MM.1S (cell line): ENCODE data around the gene PPARD.

Source experiments
- DNase-seq: peaks from one replicate; pipeline ENCODE4 v3.0.0-alpha.2; 2015
- H2AFZ ChIP-seq: fragments of 300-600 bp; sonication (generic); 2 replicates; pipeline ENCODE4 v1.6.0; 2016; ENCODE audit warnings: antibody characterized with exemption, low read length
- H3F3A ChIP-seq: fragments of 300-600 bp; sonication (generic); 2 replicates; pipeline ENCODE4 v1.6.1; 2016; ENCODE audit warnings: mild to moderate bottlenecking, antibody characterized with exemption, low read length, moderate library complexity, mixed read lengths; ENCODE audit not compliant: insufficient read depth
- H3K27ac ChIP-seq: fragments of 300-600 bp; sonication (generic); 2 replicates; pipeline ENCODE4 v1.5.1; 2016; ENCODE audit warnings: mild to moderate bottlenecking, low read length
- H3K27me3 ChIP-seq: fragments of 300-600 bp; sonication (generic); replicated peaks from 2 replicates; pipeline ENCODE4 v1.6.0; 2016; ENCODE audit warnings: low read length; ENCODE audit not compliant: insufficient read depth
- H3K36me3 ChIP-seq: fragments of 300-600 bp; sonication (generic); replicated peaks from 2 replicates; pipeline ENCODE4 v1.6.1; 2016; ENCODE audit warnings: mild to moderate bottlenecking, low read length, mixed read lengths; ENCODE audit not compliant: insufficient read depth
- H3K4me1 ChIP-seq: fragments of 300-600 bp; sonication (generic); 2 replicates; pipeline ENCODE4 v1.6.1; 2016; ENCODE audit warnings: low read length, mixed read lengths
- H3K4me2 ChIP-seq: fragments of 300-600 bp; sonication (generic); 2 replicates; pipeline ENCODE4 v1.6.0; 2016; ENCODE audit warnings: low read depth, low read length
- H3K4me3 ChIP-seq: fragments of 300-600 bp; sonication (generic); 2 replicates; pipeline ENCODE4 v1.5.1; 2016; ENCODE audit warnings: low read length, mixed read lengths
- H3K79me2 ChIP-seq: fragments of 300-600 bp; sonication (generic); 2 replicates; pipeline ENCODE4 v1.6.1; 2016; ENCODE audit warnings: mixed run types, low read length, mixed read lengths
- H3K9ac ChIP-seq: fragments of 300-600 bp; sonication (generic); 2 replicates; pipeline ENCODE4 v1.6.1; 2016; ENCODE audit warnings: low read length, mixed read lengths
- H3K9me2 ChIP-seq: fragments of 300-600 bp; sonication (generic); replicated peaks from 2 replicates; pipeline ENCODE4 v1.6.1; 2016; ENCODE audit warnings: mild to moderate bottlenecking, low read length, mixed read lengths; ENCODE audit not compliant: insufficient read depth
- H3K9me3 ChIP-seq: fragments of 300-600 bp; sonication (generic); replicated peaks from 2 replicates; pipeline ENCODE4 v1.6.1; 2016; ENCODE audit warnings: mild to moderate bottlenecking, low read length, mixed read lengths; ENCODE audit not compliant: insufficient read depth
- H4K20me1 ChIP-seq: fragments of 300-600 bp; sonication (generic); 2 replicates; pipeline ENCODE4 v1.6.1; 2016; ENCODE audit warnings: mild to moderate bottlenecking, low read length, moderate library complexity, mixed read lengths; ENCODE audit not compliant: insufficient read depth
- EZH2 ChIP-seq: fragments of 300-600 bp; sonication (generic); optimal IDR thresholded peaks from 2 replicates; pipeline ENCODE3; 2017; ENCODE audit warnings: low read depth, mild to moderate bottlenecking, antibody characterized with exemption, low read length, mixed read lengths
- EZH2phosphoT487 ChIP-seq: fragments of 300-600 bp; sonication (generic); IDR thresholded peaks from 2 replicates; pipeline ENCODE4 v1.6.1; 2018; ENCODE audit warnings: antibody characterized with exemption, low read length
- TF ChIP-seq, protein P1 (sequence below): fragments of 300-600 bp; sonication (generic); IDR thresholded peaks from 2 replicates; pipeline ENCODE4 v1.5.1; 2016; ENCODE audit warnings: antibody characterized with exemption, low read length, mixed read lengths

Gene PPARD

DNA sequence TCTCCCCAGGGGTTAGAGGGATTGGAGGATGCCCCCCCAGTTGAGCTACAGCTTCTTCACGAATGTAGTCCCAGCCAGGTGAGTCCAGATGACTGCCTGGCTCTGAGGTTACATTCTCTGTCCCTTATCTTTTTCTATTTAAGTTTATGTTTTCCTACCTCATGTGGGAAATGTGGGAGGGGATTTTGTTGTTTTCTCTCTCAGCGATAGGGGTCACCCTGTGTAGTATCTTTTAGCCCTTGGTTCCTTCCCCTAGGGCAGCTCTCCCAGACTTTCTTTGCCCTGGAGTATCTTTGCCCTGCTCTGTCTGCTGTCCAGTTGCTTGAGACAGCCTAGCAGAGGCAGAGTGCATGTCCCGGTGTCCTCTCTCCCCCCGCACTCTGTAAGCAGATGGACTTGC lies 115.5 kb downstream of the PPARD start:
- no peaks in the 10 kb centered on the region for H3K9me2 ChIP-seq

DNA sequence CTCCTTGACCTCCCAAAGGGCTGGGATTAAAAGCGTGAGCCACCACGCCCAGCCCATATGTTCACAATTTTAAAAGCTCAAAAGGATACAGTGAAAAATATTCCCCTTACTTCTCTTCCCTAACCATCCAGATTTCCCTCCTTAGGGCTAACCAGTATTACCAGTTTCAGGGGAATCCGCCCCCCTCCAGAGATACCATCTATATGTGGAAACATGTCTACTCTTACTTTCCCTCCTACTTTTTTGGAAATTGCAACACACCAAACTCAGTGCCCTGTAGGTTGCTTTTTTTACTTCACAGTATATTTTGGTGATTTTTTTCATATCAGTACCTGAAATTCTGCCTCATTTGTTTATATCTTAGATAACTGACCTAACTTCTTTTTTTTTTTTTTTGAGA lies 118.9 kb downstream of the PPARD start:
- Histone ChIP-seq H3K9ac (no peak overlapping the region), H3K9me3 (no peaks in the 10 kb centered on the region), H3K4me1 (no peaks in the 10 kb centered on the region), H3F3A (no peaks in the 10 kb centered on the region), H3K79me2 (no peaks in the 10 kb centered on the region), H3K9me2 (no peaks in the 10 kb centered on the region), H3K4me2 (no peak overlapping the region), H3K27ac (no peak overlapping the region), H4K20me1 (no peaks in the 10 kb centered on the region), H3K27me3 (no peaks in the 10 kb centered on the region), H3K36me3 (no peaks in the 10 kb centered on the region), H3K4me3 (no peak overlapping the region), H2AFZ (no peak overlapping the region)
- TF ChIP-seq, protein P1, sequence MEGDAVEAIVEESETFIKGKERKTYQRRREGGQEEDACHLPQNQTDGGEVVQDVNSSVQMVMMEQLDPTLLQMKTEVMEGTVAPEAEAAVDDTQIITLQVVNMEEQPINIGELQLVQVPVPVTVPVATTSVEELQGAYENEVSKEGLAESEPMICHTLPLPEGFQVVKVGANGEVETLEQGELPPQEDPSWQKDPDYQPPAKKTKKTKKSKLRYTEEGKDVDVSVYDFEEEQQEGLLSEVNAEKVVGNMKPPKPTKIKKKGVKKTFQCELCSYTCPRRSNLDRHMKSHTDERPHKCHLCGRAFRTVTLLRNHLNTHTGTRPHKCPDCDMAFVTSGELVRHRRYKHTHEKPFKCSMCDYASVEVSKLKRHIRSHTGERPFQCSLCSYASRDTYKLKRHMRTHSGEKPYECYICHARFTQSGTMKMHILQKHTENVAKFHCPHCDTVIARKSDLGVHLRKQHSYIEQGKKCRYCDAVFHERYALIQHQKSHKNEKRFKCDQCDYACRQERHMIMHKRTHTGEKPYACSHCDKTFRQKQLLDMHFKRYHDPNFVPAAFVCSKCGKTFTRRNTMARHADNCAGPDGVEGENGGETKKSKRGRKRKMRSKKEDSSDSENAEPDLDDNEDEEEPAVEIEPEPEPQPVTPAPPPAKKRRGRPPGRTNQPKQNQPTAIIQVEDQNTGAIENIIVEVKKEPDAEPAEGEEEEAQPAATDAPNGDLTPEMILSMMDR: no peak
- TF ChIP-seq EZH2: no peak
- TF ChIP-seq EZH2phosphoT487: no peak
- DNase-seq: no peak

More for the DNA sequence above, 115.5 kb downstream of the PPARD start:
- DNase-seq: no peak
- no peaks in the 10 kb centered on the region for H3F3A ChIP-seq
- no peak overlapping the region for H3K4me2 ChIP-seq
- H3K36me3 ChIP-seq: no peaks in the 10 kb centered on the region
- H3K4me3 ChIP-seq: no peak overlapping the region
- H3K27ac ChIP-seq: no peak overlapping the region
- 0 out of 2 replicates have a peak, but pooled peaks cover 4% of the 10 kb centered on the region for H3K79me2 ChIP-seq
- no peak for TF ChIP-seq EZH2phosphoT487
- no peaks in the 10 kb centered on the region for H4K20me1 ChIP-seq
- H3K4me1 ChIP-seq: 0 out of 2 replicates have a peak, but pooled peaks cover 6% of the 10 kb centered on the region
- no peaks in the 10 kb centered on the region for H3K27me3 ChIP-seq
- H3K9ac ChIP-seq: no peak overlapping the region
- H3K9me3 ChIP-seq: no peaks in the 10 kb centered on the region
- no peak overlapping the region for H2AFZ ChIP-seq

DNA sequence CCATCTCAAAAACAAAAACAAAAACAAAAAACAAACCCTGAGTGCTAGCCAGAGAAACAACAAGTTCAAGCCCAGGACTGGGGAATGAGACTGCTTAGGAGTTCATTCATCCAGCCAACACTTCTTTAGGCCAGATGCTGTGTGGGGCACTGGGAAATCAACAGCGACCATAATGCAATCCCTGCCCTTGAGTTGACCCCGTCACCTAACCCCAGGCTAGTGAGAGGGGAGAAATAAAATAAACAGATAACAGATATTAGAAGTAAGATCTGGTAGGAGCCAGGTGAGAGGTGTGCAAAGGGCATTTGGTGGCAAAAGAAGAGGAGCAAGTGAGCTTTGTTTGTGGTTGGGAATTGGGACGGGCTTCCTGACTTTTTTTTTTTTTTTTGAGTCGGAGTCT lies 120.9 kb downstream of the PPARD start:
- Histone ChIP-seq H3K36me3 (no peaks in the 10 kb centered on the region), H2AFZ (no peak overlapping the region), H3K4me2 (no peak overlapping the region), H3K79me2 (peaks cover 2% of the 10 kb centered on the region), H3K27me3 (no peaks in the 10 kb centered on the region), H4K20me1 (no peaks in the 10 kb centered on the region), H3K9me2 (no peaks in the 10 kb centered on the region), H3K27ac (no peak overlapping the region), H3K4me1 (peaks cover 5% of the 10 kb centered on the region), H3K4me3 (no peak overlapping the region), H3K9ac (no peak overlapping the region), H3K9me3 (no peaks in the 10 kb centered on the region), H3F3A (peaks cover under 1% of the 10 kb centered on the region; the same call in 1 of the 2 replicates)
- no peak for TF ChIP-seq EZH2phosphoT487
- no peak for TF ChIP-seq EZH2
- TF ChIP-seq, protein P1: no peak
- no peak for DNase-seq

DNA sequence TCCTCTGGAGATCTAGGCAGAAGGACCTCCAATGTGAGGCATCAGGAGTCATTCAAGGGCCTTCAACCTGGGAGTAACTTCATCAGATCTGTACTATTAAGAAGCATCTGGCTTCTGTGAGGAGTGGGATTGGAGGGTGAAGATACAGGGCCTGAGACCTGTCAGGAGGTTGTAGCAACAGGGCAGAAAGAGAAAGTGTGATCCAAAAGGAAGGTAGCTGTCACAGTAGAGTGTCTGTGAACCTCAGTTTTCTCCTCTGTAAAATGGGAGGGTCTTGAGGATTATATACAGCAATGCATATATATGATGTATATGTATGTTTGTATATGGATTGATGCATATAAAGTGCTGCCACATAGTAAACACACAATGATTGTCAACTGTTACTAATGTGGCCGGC lies 123.3 kb downstream of the PPARD start:
- H3K4me2 ChIP-seq: no peak overlapping the region
- H3K9ac ChIP-seq: no peak overlapping the region
- H3K36me3 ChIP-seq: peaks cover 13% of the 10 kb centered on the region
- no peak for DNase-seq
- peaks cover 23% of the 10 kb centered on the region for H3F3A ChIP-seq
- H3K9me2 ChIP-seq: no peaks in the 10 kb centered on the region
- H3K27ac ChIP-seq: no peak overlapping the region
- H2AFZ ChIP-seq: no peak overlapping the region
- no peaks in the 10 kb centered on the region for H3K27me3 ChIP-seq
- H3K9me3 ChIP-seq: no peaks in the 10 kb centered on the region
- H4K20me1 ChIP-seq: peaks cover 17% of the 10 kb centered on the region
- no peak overlapping the region for H3K4me3 ChIP-seq
- no peak for TF ChIP-seq EZH2
- H3K79me2 ChIP-seq: peaks cover 25% of the 10 kb centered on the region
- H3K4me1 ChIP-seq: peaks cover 11% of the 10 kb centered on the region
